Fibroblast of skin of abdomen (primary cell): ENCODE data around the gene SEC11A.

Source experiments
- DNase-seq: peaks from one replicate; pipeline ENCODE4 v3.0.0-alpha.2; 2013

The SEC11A gene

GRCh38 chr15:84638103-84638502 is 77.8 kb downstream of the SEC11A start:
- DNase-seq = no peak

- no peak for DNase-seq
Observed at GRCh38 chr15:84634228-84634837, 81.6 kb downstream of the SEC11A start.

GRCh38 chr15:84633311-84634227 is 82.4 kb downstream of the SEC11A start:
- peak; percentile 69 for DNase-seq

- no peak for DNase-seq
Observed at GRCh38 chr15:84631706-84632272, 84.2 kb downstream of the SEC11A start.

GRCh38 chr15:84629033-84629432 is 86.9 kb downstream of the SEC11A start:
- DNase-seq = no peak

GRCh38 chr15:84625123-84625522 is 90.8 kb downstream of the SEC11A start:
- DNase-seq = no peak

- DNase-seq = no peak
Observed at GRCh38 chr15:84624359-84624758, 91.6 kb downstream of the SEC11A start.

- no peak for DNase-seq
Observed at GRCh38 chr15:84621358-84621979, 94.5 kb downstream of the SEC11A start.

GRCh38 chr15:84620626-84621025 is 95.3 kb downstream of the SEC11A start:
- no peak for DNase-seq
